ENCODE data around the gene MTHFD2L.

The MTHFD2L gene

DNA sequence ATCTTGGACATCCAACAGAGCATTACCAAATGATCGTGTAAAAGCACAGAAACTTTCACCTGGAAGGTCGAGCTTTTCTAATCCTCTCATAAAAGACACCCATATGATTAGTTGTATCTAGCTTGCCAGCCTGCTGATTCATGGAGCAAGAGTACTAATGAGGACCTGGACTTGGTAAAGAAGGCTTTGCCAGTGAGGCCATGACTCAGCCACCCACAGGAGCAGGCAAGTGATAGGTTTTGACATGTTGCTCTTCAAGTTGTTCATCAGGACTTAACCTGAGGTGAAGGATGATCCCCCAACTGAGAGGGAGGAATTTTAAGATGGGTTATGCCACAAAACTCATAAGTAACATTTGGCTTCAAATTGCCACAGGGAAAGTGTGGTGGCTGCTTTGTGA, 125.7 kb downstream of the MTHFD2L start:
- TF ChIP-seq, protein P1, sequence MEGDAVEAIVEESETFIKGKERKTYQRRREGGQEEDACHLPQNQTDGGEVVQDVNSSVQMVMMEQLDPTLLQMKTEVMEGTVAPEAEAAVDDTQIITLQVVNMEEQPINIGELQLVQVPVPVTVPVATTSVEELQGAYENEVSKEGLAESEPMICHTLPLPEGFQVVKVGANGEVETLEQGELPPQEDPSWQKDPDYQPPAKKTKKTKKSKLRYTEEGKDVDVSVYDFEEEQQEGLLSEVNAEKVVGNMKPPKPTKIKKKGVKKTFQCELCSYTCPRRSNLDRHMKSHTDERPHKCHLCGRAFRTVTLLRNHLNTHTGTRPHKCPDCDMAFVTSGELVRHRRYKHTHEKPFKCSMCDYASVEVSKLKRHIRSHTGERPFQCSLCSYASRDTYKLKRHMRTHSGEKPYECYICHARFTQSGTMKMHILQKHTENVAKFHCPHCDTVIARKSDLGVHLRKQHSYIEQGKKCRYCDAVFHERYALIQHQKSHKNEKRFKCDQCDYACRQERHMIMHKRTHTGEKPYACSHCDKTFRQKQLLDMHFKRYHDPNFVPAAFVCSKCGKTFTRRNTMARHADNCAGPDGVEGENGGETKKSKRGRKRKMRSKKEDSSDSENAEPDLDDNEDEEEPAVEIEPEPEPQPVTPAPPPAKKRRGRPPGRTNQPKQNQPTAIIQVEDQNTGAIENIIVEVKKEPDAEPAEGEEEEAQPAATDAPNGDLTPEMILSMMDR (IDR thresholded peaks at IDR 0.05; ENCODE audit: control insufficient read depth, extremely low read depth, insufficient read depth), result no peak
- no peak overlapping the region for H3K4me3 ChIP-seq (ENCODE audit: low read depth, low read length)
- DNase-seq (ENCODE audit: low read depth), result no peak

DNA sequence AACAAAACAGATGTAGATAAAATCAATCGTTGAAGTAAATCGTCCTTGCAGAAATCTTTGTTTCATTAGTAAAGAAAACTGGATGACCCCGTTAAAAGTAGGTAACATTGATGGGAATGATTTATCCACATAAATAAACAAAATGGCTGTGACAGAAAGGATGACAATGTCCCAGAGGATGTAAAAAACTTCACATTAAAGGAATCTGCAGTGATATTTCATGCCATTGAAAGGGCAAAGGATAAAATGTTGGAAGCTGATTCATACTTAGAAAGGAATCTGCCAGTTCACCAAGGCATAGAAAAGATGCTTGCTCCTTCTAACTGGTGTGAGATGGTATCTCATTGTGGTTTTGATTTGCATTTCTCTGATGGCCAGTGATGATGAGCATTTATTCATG, 126.1 kb downstream of the MTHFD2L start:
- no peak for DNase-seq (ENCODE audit: low read depth)
- H3K4me3 ChIP-seq (ENCODE audit: low read depth, low read length), result no peak overlapping the region
- TF ChIP-seq, protein P1 (IDR thresholded peaks at IDR 0.05; ENCODE audit: control insufficient read depth, extremely low read depth, insufficient read depth), result no peak

DNA sequence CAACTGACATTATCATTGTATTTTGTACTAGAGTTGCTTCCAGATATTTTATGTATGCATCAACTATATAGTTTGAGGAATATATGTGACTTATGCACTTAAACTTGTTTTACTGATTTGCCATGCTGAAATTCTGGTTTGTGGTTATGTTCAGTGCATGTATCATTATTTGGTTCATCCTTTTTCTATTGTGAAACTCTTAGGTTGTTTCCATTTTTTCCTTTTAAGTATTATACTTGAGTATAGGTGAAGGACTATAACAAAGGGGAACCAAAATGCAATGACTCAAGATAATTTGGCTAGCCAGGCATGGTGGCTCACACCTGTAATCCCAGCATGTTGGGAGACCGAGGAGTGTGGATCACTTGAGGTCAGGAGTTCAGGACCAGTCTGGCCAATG, 129.2 kb downstream of the MTHFD2L start:
- no peak for DNase-seq (ENCODE audit: low read depth)
- no peak overlapping the region for H3K4me3 ChIP-seq (ENCODE audit: low read depth, low read length)
- TF ChIP-seq, protein P1 (IDR thresholded peaks at IDR 0.05; ENCODE audit: control insufficient read depth, extremely low read depth, insufficient read depth), result no peak

DNA sequence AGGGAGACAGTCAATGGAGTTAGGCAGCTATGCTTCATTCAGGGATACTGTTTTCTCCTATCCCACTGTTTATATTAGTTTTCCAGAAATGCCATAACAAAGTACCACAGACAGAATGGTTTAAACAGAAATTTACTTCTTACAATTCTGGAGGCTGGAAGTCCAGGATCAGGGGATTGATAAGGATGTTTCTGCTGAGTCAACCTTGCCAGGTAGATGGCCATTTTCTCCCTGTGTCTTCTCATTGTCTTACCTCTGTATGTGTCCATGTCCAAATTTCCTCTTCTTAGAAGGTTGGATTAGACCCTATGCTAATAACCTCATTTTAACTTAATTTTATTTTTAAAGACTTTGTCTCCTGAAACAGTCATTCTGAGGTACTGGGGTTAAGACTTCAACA, 129.9 kb downstream of the MTHFD2L start:
- DNase-seq (ENCODE audit: low read depth), result no peak
- no peak overlapping the region for H3K4me3 ChIP-seq (ENCODE audit: low read depth, low read length)
- TF ChIP-seq, protein P1 (IDR thresholded peaks at IDR 0.05; ENCODE audit: control insufficient read depth, extremely low read depth, insufficient read depth), result no peak

DNA sequence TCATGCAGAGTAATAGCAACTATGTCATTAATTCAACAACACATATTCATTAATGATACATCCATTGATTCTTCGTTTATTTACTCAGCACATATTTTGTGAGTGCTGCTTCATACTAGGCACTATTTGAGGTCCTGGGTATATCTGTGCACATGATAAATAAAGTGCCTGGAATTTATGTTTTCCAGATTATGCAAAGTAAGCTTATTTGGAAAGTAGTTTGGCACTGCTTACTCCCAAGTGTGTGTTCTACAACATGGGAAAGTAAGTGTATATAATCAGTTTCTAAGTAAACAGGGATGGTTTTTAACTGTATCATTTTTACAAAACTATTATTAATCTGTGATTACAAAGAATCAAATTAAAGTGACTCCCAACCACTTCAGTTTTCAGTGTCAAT, 133.6 kb downstream of the MTHFD2L start:
- no peak for DNase-seq (ENCODE audit: low read depth)
- TF ChIP-seq, protein P1 (IDR thresholded peaks at IDR 0.05; ENCODE audit: control insufficient read depth, extremely low read depth, insufficient read depth), result no peak
- no peak overlapping the region for H3K4me3 ChIP-seq (ENCODE audit: low read depth, low read length)

DNA sequence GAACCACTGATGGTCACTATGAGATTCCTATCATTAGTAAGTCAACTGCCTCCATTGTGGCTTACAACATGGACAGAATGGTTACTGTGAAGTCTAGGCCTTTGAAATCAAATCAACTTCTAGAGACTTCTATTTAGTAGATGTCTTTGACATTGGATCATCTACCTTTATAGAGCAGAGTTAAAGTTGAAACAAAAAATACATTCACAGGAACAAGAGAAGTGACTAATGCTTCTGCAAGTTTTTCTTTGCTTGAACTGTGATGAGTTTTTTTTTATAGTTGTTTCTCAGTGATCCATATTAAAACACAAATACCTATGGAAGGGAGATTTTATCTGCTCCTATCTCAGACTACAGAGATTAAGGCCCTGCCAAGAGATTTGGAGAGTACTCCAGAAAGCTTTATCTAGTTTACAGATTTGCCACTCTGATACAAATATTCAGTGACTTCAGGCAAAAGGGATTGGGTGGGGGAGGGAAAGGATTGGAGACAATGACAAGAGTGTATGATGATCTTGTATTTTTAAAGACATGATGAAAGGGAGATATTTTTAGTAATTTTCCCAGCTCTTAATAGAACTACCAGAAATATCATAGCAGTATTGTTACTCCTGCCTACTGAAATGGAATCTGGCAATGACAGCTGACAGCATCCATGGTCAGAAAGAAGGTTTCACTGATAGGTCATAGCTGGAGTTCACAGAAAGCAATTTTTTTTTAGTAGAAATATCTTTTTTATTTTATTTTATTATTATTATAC, 134.4 kb downstream of the MTHFD2L start:
- no peak for DNase-seq (ENCODE audit: low read depth)
- TF ChIP-seq, protein P1 (IDR thresholded peaks at IDR 0.05; ENCODE audit: control insufficient read depth, extremely low read depth, insufficient read depth), result no peak
- no peak overlapping the region for H3K4me3 ChIP-seq (ENCODE audit: low read depth, low read length)

DNA sequence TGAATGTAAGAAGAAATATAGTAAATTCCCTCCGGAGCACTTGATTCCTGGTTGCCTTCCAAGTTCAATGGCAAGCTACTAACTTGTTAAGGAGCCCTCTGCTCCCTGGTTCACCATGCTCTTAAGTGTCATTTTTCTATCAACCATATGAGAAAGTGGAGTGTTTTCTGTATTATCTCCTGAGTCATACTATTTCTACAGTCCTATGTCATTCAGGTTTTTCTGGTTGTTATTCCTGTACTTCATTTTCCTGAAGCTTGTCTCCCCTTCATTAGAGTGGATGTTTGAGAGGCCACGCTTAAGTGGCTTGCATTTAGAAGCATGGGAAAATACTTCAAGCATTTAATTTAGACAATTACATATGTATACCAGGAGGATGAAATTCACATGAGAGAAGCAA, 135.6 kb downstream of the MTHFD2L start:
- H3K4me3 ChIP-seq (ENCODE audit: low read depth, low read length), result no peak overlapping the region
- DNase-seq (ENCODE audit: low read depth), result no peak
- TF ChIP-seq, protein P1 (IDR thresholded peaks at IDR 0.05; ENCODE audit: control insufficient read depth, extremely low read depth, insufficient read depth), result no peak

All from LNCaP clone FGC (cell line).